Measurements from ENCODE around the gene DBNDD1. TPM values are rescaled to one million over a fixed set of nuclear protein-coding genes. Genes with fewer than 3 reads are reported as not detected.

DBNDD1 gene
- total and polyA plus RNA-seq, 2 experiments from 2014 or later: 1.4 to 3.1 TPM

- in situ Hi-C loops (cut with MboI): no loop called here
- no peak for TF ChIP-seq EZH2phosphoT487 (IDR thresholded peaks at IDR 0.05; ENCODE audit: insufficient read depth, low read depth)
- TF ChIP-seq EZH2 (IDR thresholded peaks at IDR 0.05; ENCODE audit: insufficient read depth, poor library complexity, severe bottlenecking): no peak
- Histone ChIP-seq H3K4me1 (ENCODE audit: insufficient read depth) (no peaks in the 10 kb centered on the region), H3F3A (ENCODE audit: insufficient read depth) (peaks cover 29% of the 10 kb centered on the region), H3K9ac (no peak overlapping the region), H3K79me2 (ENCODE audit: insufficient read depth) (no peaks in the 10 kb centered on the region), H2AFZ (no peak overlapping the region), H3K9me3 (ENCODE audit: low read depth) (no peaks in the 10 kb centered on the region), H3K4me2 (ENCODE audit: unreplicated experiment) (no peak overlapping the region), H3K27ac (no peak overlapping the region), H3K4me3 (no peak overlapping the region), H3K9me2 (ENCODE audit: insufficient read depth) (no peaks in the 10 kb centered on the region), H3K36me3 (ENCODE audit: low read depth) (peaks cover 7% of the 10 kb centered on the region), H3K27me3 (replicated peaks; ENCODE audit: insufficient read depth) (no peaks in the 10 kb centered on the region), H4K20me1 (ENCODE audit: insufficient read depth) (no peaks in the 10 kb centered on the region; the same call in 1 of the 2 replicates)
- WGBS, 2 experiments (ENCODE audit: low coverage in 1 of 2, low lambda C conversion rate in 2 of 2, missing lambda C conversion rate in 2 of 2): 85% methylated on average over 8 of the region's 8 CpGs
- DNase-seq: no peak
Observed at GRCh38 chr16:90034504-90034903, 15.2 kb upstream of the DBNDD1 start.

GRCh38 chr16:90033387-90033786, 14.1 kb upstream of the DBNDD1 start:
- peak; percentile 15 for DNase-seq
- Histone ChIP-seq H3K4me2 (ENCODE audit: unreplicated experiment) (no peak overlapping the region), H3K4me3 (no peak overlapping the region), H3K9me2 (ENCODE audit: insufficient read depth) (no peaks in the 10 kb centered on the region), H3K9me3 (ENCODE audit: low read depth) (no peaks in the 10 kb centered on the region), H3K27ac (no peak overlapping the region), H3K27me3 (replicated peaks; ENCODE audit: insufficient read depth) (no peaks in the 10 kb centered on the region), H3K36me3 (ENCODE audit: low read depth) (peaks cover 7% of the 10 kb centered on the region), H3K79me2 (ENCODE audit: insufficient read depth) (no peaks in the 10 kb centered on the region), H3F3A (ENCODE audit: insufficient read depth) (peaks cover 29% of the 10 kb centered on the region), H3K4me1 (ENCODE audit: insufficient read depth) (no peaks in the 10 kb centered on the region), H4K20me1 (ENCODE audit: insufficient read depth) (no peaks in the 10 kb centered on the region; the same call in 1 of the 2 replicates), H2AFZ (no peak overlapping the region), H3K9ac (no peak overlapping the region)
- WGBS, 2 experiments (ENCODE audit: low coverage in 1 of 2, low lambda C conversion rate in 2 of 2, missing lambda C conversion rate in 2 of 2): 59 to 61% methylated on average over 4 of the region's 4 CpGs
- TF ChIP-seq EZH2phosphoT487 (IDR thresholded peaks at IDR 0.05; ENCODE audit: insufficient read depth, low read depth): no peak
- no peak for TF ChIP-seq EZH2 (IDR thresholded peaks at IDR 0.05; ENCODE audit: insufficient read depth, poor library complexity, severe bottlenecking)
- in situ Hi-C loops (cut with MboI): no loop called here

- Histone ChIP-seq H3K9me2 (ENCODE audit: insufficient read depth) (no peaks in the 10 kb centered on the region), H3K9me3 (ENCODE audit: low read depth) (no peaks in the 10 kb centered on the region), H2AFZ (no peak overlapping the region), H3K4me3 (no peak overlapping the region), H3K9ac (no peak overlapping the region), H4K20me1 (ENCODE audit: insufficient read depth) (no peaks in the 10 kb centered on the region; the same call in 1 of the 2 replicates), H3K27me3 (replicated peaks; ENCODE audit: insufficient read depth) (no peaks in the 10 kb centered on the region), H3F3A (ENCODE audit: insufficient read depth) (peaks cover 29% of the 10 kb centered on the region), H3K4me1 (ENCODE audit: insufficient read depth) (no peaks in the 10 kb centered on the region), H3K36me3 (ENCODE audit: low read depth) (peaks cover 7% of the 10 kb centered on the region), H3K27ac (no peak overlapping the region), H3K4me2 (ENCODE audit: unreplicated experiment) (no peak overlapping the region), H3K79me2 (ENCODE audit: insufficient read depth) (no peaks in the 10 kb centered on the region)
- TF ChIP-seq EZH2phosphoT487 (IDR thresholded peaks at IDR 0.05; ENCODE audit: insufficient read depth, low read depth) (no peak), EZH2 (IDR thresholded peaks at IDR 0.05; ENCODE audit: insufficient read depth, poor library complexity, severe bottlenecking) (no peak)
- 69 to 72% methylated on average over 8 of the region's 8 CpGs for WGBS, 2 experiments (ENCODE audit: low coverage in 1 of 2, low lambda C conversion rate in 2 of 2, missing lambda C conversion rate in 2 of 2)
- DNase-seq: peak; percentile 55
- in situ Hi-C loops (cut with MboI): no loop called here
Observed at GRCh38 chr16:90032674-90033331, 13.5 kb upstream of the DBNDD1 start.

GRCh38 chr16:90031931-90032673, 12.8 kb upstream of the DBNDD1 start:
- H3K9me2 ChIP-seq (ENCODE audit: insufficient read depth): no peaks in the 10 kb centered on the region
- no peaks in the 10 kb centered on the region for H3K9me3 ChIP-seq (ENCODE audit: low read depth)
- no peak overlapping the region for H3K9ac ChIP-seq
- in situ Hi-C loops (cut with MboI): no loop called here
- H3K27me3 ChIP-seq (replicated peaks; ENCODE audit: insufficient read depth): no peaks in the 10 kb centered on the region
- TF ChIP-seq EZH2phosphoT487 (IDR thresholded peaks at IDR 0.05; ENCODE audit: insufficient read depth, low read depth): peak; percentile 92; the same call in 1 of the 2 replicates
- TF ChIP-seq EZH2 (IDR thresholded peaks at IDR 0.05; ENCODE audit: insufficient read depth, poor library complexity, severe bottlenecking): no peak
- peaks cover 7% of the 10 kb centered on the region for H3K36me3 ChIP-seq (ENCODE audit: low read depth)
- H3K4me3 ChIP-seq: no peak overlapping the region
- H3K27ac ChIP-seq: no peak overlapping the region
- DNase-seq: peak; percentile 48
- no peak overlapping the region for H3K4me2 ChIP-seq (ENCODE audit: unreplicated experiment)
- H4K20me1 ChIP-seq (ENCODE audit: insufficient read depth): no peaks in the 10 kb centered on the region; the same call in 1 of the 2 replicates
- peaks cover 29% of the 10 kb centered on the region for H3F3A ChIP-seq (ENCODE audit: insufficient read depth)
- H3K79me2 ChIP-seq (ENCODE audit: insufficient read depth): no peaks in the 10 kb centered on the region
- no peak overlapping the region for H2AFZ ChIP-seq
- no peaks in the 10 kb centered on the region for H3K4me1 ChIP-seq (ENCODE audit: insufficient read depth)
- WGBS, 2 experiments (ENCODE audit: low coverage in 1 of 2, low lambda C conversion rate in 2 of 2, missing lambda C conversion rate in 2 of 2): 72 to 86% methylated on average over 7 to 9 of the region's 9 CpGs
